ENCODE data around the gene TLX2. TPM values are rescaled to one million over a fixed set of nuclear protein-coding genes. Genes with fewer than 3 reads are reported as not detected.

Gene TLX2
- total RNA-seq, 2 donors from 2014 or later, result not detected

DNA sequence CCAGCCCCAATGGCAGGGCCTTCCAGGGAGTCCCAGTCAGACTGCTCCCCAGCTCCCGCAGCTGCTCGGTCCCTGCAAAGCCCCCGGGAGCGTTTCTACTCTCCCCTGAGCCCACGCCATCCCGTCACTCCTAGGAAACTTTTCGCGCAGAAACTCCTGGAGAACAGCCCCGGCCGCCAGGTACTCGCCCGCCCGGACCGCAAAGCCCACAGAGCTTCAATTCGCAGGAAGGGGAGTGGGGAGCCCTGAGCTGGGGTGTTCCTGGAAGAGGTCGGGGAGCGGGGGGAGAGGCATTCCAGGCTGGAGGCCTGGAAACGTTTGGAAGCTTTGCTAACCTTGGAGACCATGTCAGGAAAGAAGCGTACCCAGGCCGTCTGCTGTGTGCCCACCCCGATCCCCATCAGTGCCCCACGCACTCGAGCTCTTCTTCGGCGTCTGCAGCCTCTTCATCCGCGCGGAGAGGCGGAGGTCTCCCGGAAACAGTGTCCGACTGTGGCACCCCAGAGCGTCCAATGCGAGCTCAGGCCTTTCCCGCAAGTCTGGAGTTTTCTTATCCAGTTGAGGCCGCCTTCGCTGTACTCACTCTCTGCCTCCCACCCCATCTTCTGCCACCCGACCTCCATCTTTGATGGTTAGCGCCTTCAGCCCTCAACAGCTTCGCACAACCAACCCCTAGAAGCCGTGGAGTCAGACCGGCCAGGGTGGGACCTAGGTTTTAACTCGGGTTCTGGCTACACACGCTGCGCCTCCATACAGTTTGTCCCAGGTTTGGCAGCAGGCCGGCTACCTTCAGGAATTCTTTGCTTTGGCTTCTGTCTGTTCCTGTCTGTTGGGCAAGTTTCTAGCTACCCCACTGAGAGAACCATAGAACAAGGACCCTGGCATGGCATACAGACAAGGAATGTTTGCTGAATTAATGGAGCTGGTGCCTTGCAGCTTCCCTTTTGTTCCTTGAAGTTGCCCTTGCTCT is 10.5 kb upstream of the TLX2 start:
- H3K4me1 ChIP-seq, result peaks cover 0 to 75% of the 10 kb centered on the region in 2 donors
- no peak for DNase-seq (ENCODE audit: low spot score)
- peak overlapping the region; percentile 77 to 84 for H3K27ac ChIP-seq
- H3K9me3 ChIP-seq, result no peaks in the 10 kb centered on the region
- peak overlapping the region; percentile 44 to 62 for H3K4me3 ChIP-seq
- peaks cover 14% of the 10 kb centered on the region for H3K36me3 ChIP-seq
- H3K27me3 ChIP-seq, result peaks cover 8 to 9% of the 10 kb centered on the region in 2 donors
- TF ChIP-seq, protein P1, sequence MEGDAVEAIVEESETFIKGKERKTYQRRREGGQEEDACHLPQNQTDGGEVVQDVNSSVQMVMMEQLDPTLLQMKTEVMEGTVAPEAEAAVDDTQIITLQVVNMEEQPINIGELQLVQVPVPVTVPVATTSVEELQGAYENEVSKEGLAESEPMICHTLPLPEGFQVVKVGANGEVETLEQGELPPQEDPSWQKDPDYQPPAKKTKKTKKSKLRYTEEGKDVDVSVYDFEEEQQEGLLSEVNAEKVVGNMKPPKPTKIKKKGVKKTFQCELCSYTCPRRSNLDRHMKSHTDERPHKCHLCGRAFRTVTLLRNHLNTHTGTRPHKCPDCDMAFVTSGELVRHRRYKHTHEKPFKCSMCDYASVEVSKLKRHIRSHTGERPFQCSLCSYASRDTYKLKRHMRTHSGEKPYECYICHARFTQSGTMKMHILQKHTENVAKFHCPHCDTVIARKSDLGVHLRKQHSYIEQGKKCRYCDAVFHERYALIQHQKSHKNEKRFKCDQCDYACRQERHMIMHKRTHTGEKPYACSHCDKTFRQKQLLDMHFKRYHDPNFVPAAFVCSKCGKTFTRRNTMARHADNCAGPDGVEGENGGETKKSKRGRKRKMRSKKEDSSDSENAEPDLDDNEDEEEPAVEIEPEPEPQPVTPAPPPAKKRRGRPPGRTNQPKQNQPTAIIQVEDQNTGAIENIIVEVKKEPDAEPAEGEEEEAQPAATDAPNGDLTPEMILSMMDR (IDR thresholded peaks at IDR 0.05), result no peak

DNA sequence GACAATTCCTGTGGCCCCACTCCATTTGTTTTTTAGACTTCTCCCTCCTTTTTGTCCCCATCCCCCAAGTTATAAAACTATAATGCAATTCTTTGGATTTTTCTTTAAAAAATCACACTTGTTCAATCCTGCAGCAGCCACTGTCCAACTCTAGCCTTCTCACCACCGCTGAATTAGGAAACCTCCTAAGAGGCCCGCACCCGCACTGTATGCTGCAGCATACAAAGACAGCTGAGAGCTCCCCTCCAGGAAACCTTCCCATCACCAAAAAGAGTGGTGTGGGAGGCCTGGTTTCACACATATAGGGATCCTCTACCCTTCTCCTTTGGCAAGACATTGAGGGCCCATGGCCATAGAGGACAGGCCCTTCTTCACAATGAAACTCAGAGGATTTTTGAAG is 9.7 kb upstream of the TLX2 start:
- Histone ChIP-seq H3K4me3 (no peak overlapping the region), H3K27me3 (peaks cover 2 to 3% of the 10 kb centered on the region in 2 donors), H3K4me1 (peaks cover 0 to 67% of the 10 kb centered on the region in 2 donors), H3K27ac (peak overlapping the region in 1 of 2 donors; percentile 84), H3K9me3 (no peaks in the 10 kb centered on the region), H3K36me3 (peaks cover 14% of the 10 kb centered on the region)
- TF ChIP-seq, protein P1 (IDR thresholded peaks at IDR 0.05), result no peak
- DNase-seq (ENCODE audit: low spot score), result no peak

DNA sequence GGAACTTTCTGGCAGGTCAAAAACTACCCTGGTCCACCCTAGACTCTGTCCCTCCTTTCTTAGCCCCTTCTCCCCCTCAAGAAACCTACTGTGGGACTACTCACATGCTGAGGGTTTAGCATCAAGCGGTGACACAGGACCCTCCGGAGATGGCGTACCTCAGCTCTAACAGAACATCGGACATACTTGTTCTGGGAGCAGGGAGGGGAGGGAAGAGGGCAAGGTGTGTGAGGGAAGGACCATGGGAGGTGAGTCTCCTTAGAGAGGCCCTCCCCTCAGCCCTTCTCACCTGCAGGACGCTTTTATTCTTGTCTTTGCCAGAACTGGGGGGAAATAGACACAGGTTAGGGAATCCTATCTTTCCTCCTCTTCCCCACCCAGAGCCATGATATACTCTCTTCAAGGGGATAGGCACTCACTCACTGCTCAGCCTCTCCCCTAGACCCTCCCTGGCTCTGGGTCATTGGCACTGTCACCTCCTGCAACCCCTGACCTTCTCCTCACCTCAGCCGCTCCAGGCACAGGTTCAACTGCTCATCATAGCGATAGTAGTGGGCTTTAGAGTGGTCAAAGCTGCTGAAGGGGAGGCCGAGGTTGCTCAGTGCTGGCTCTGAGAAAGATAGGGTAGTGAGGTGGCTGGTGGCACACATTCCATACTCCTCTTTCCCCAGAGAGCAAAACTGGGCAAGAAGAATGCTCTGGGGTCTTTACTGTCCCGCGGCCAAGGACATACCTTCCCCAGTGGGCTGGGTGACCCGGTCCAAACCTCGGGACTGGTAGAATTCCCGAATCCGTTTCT is 8.6 kb upstream of the TLX2 start:
- H3K27me3 ChIP-seq, result no peaks in the 10 kb centered on the region
- peaks cover 0 to 62% of the 10 kb centered on the region in 2 donors for H3K4me1 ChIP-seq
- TF ChIP-seq, protein P1 (IDR thresholded peaks at IDR 0.05), result no peak
- peaks cover 14% of the 10 kb centered on the region for H3K36me3 ChIP-seq
- no peak overlapping the region for H3K4me3 ChIP-seq
- no peak overlapping the region for H3K27ac ChIP-seq
- no peak for DNase-seq (ENCODE audit: low spot score)
- H3K9me3 ChIP-seq, result no peaks in the 10 kb centered on the region

DNA sequence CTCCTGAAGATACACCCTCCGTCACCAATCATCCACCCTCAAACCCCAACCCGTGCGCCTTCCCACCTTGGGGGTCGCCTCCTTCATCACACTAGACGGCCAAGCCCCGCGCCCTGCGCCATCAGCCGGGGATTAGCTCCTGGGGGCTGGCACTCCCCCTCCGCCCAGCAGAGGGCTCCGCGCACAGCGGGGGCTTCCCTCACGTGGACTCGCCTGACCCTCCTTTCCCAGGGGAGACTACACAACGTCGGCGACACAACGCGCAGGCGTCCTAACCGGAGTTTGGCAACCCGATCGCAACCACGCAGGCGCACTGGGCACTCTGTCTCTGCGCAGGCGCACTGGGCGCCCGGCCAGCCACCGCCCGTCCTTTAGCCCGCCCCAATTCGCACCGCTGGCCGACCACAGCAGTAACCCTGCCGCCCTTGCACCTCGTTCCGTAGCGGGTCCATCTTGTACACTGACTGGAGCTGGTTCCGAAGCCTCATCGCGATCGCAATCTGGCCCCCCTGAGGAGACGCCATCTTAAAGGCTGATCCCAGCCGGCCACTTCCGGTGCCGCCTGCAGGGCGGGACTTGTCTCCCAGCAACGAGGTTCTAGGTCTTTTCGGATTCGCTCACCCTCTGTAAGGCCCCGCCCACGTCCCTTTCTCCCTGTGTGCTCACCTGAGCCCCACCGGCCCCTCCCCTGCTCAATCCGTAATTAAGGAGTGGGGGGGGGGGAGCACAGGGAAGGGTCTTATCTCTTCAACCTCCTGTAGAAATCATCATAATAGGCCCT is 6.9 kb upstream of the TLX2 start, which contains the start of gene PCGF1:
Gene PCGF1 (minus strand): TSS at position 551 of the 781 bp plus-strand sequence. CDS start 27 bp downstream, at position 524.
- Histone ChIP-seq H3K4me1 (peaks cover 0 to 56% of the 10 kb centered on the region in 2 donors), H3K9me3 (no peaks in the 10 kb centered on the region), H3K27me3 (peaks cover 3 to 6% of the 10 kb centered on the region in 2 donors), H3K36me3 (peaks cover 14% of the 10 kb centered on the region), H3K4me3 (peak within 1 kb of the TSS; percentile 78 to 92), H3K27ac (peak within 1 kb of the TSS; percentile 97 to 99)
- DNase-seq (ENCODE audit: low spot score), result peak; percentile 98
- TF ChIP-seq, protein P1 (IDR thresholded peaks at IDR 0.05), result peak in 1 of 2 donors; percentile 47

DNA sequence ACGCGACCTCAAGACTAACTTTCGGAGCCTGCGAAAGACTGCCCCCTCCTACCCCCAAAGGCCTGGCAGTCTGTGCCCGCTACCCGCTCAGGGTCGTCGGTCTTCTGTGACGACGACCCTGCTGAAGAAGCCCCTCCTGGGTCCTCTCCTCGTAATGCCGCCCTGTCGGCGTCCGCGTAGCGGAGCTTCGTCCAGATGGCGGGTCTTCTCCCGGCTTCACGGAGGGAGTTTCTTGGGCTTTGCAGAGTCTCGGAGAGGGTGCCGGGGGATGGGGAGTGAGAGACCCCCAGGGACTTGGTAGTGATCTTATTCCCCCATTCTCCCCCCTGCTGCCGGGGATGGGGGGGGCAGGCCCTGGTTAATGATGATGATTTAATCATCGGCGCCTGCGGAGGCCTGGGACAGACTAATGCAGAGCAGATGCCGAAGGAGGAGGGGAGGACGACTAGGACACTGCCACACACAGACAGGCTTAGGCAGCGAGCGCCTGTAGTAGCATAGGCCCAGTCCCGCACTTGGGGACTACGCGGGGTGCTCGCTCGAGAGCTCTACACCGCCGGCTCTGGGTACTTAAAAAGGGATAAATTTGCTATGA is 6.2 kb upstream of the TLX2 start:
- peaks cover 0 to 49% of the 10 kb centered on the region in 2 donors for H3K4me1 ChIP-seq
- TF ChIP-seq, protein P1 (IDR thresholded peaks at IDR 0.05), result no peak
- no peaks in the 10 kb centered on the region for H3K9me3 ChIP-seq
- H3K27ac ChIP-seq, result peak overlapping the region; percentile 97 to 99
- H3K36me3 ChIP-seq, result peaks cover 14% of the 10 kb centered on the region
- DNase-seq (ENCODE audit: low spot score), result no peak
- H3K27me3 ChIP-seq, result peaks cover 8 to 12% of the 10 kb centered on the region in 2 donors
- peak overlapping the region; percentile 78 to 92 for H3K4me3 ChIP-seq
